HG02840 (cell line): ENCODE measurements around the gene LIG3.
"Not testable (repeated sequence)": the region's sequence is repeated elsewhere in the genome, so short reads cannot be mapped to it uniquely, and the experiment has no call there.

Experiments used
- ATAC-seq: cut with Tn5 transposase; IDR thresholded peaks from one replicate; pipeline ENCODE4 v1.9.1; 2021; ENCODE audit warnings: mild to moderate bottlenecking, moderate library complexity, moderate number of reproducible peaks; ENCODE audit not compliant: unreplicated experiment, low FRiP score

Gene LIG3

GRCh38 chr17:34998205-34998604 is 17.9 kb downstream of the LIG3 start:
- no peak for ATAC-seq

GRCh38 chr17:34999456-34999855 is 19.1 kb downstream of the LIG3 start:
- ATAC-seq, result no peak

- ATAC-seq, result not testable (repeated sequence)
Observed at GRCh38 chr17:35000965-35001364, 20.7 kb downstream of the LIG3 start.

- no peak for ATAC-seq
Observed at GRCh38 chr17:35001549-35001948, 21.2 kb downstream of the LIG3 start.

- ATAC-seq, result no peak
Observed at GRCh38 chr17:35002876-35003551, 22.7 kb downstream of the LIG3 start.

GRCh38 chr17:35003778-35004177 is 23.5 kb downstream of the LIG3 start:
- no peak for ATAC-seq

- no peak for ATAC-seq
Observed at GRCh38 chr17:35006345-35006744, 26.0 kb downstream of the LIG3 start.

- ATAC-seq, result no peak
Observed at GRCh38 chr17:35006961-35007360, 26.6 kb downstream of the LIG3 start.

- no peak for ATAC-seq
Observed at GRCh38 chr17:35010093-35010492, 29.8 kb downstream of the LIG3 start.

- no peak for ATAC-seq
Observed at GRCh38 chr17:35011671-35012216, 31.4 kb downstream of the LIG3 start.

- no peak for ATAC-seq
Observed at GRCh38 chr17:35016369-35016768, 36.1 kb downstream of the LIG3 start.

GRCh38 chr17:35017021-35017420 is 36.7 kb downstream of the LIG3 start:
- ATAC-seq, result no peak

GRCh38 chr17:35018814-35019213 is 38.5 kb downstream of the LIG3 start:
- no peak for ATAC-seq

GRCh38 chr17:35019386-35020179 is 39.3 kb downstream of the LIG3 start:
- ATAC-seq, result no peak

- ATAC-seq, result no peak
Observed at GRCh38 chr17:35021520-35022380, 41.4 kb downstream of the LIG3 start.

GRCh38 chr17:35022536-35023063 is 42.3 kb downstream of the LIG3 start:
- no peak for ATAC-seq

GRCh38 chr17:35023538-35023937 is 43.2 kb downstream of the LIG3 start:
- ATAC-seq, result no peak

- no peak for ATAC-seq
Observed at GRCh38 chr17:35025541-35025940, 45.2 kb downstream of the LIG3 start.

GRCh38 chr17:35028097-35028496 is 47.8 kb downstream of the LIG3 start:
- not testable (repeated sequence) for ATAC-seq

GRCh38 chr17:35028531-35029262 is 48.4 kb downstream of the LIG3 start:
- ATAC-seq, result no peak
